ENCODE measurements around the gene ITGB1. TPM values are rescaled to one million over a fixed set of nuclear protein-coding genes. Genes with fewer than 3 reads are reported as not detected.
A peak's percentile ranks its signal among the peaks of the same experiment; 100 is the strongest.
"Not testable (repeated sequence)": the region's sequence is repeated elsewhere in the genome, so short reads cannot be mapped to it uniquely, and the experiment has no call there.

ITGB1 gene
- 542 TPM for total RNA-seq
- long read RNA-seq, transcript ITGB1-201 (16 exons, 3,640 nt), result major isoform, 197 of 725 reads
- long read RNA-seq, partial matches to known transcripts, result 49 of 725 reads
- long read RNA-seq, other reads (novel, unspliced or antisense), result 473 of 725 reads

- Histone ChIP-seq H3K27ac (replicated peaks) (peak within 1 kb of the TSS; percentile 99), H3K27me3 (ENCODE audit: low read depth) (no peaks in the 10 kb centered on the region), H3K4me1 (peaks cover 95% of the 10 kb centered on the region), H3K4me3 (peak within 1 kb of the TSS; percentile 97), H3K9me3 (replicated peaks) (no peaks in the 10 kb centered on the region), H3K36me3 (no peaks in the 10 kb centered on the region)
- intact Hi-C loops (cut with micrococcal nuclease), result no loop called here
- peak; percentile 98 for DNase-seq
- TF ChIP-seq CTCF (IDR thresholded peaks at IDR 0.05; ENCODE audit: borderline replicate concordance), result no peak
These were observed at the start of gene ITGB1 for GRCh38 chr10:32958085-32959005. Gene ITGB1 (minus strand): TSS chr10:32958230. CDS start chr10:32935558, 22,672 bp downstream.

- no peaks in the 10 kb centered on the region for H3K9me3 ChIP-seq (replicated peaks)
- intact Hi-C loops (cut with micrococcal nuclease), result loop anchor here (10.0 kb wide), 1 partner anchor 62 kb away; no protein-coding TSS in a partner anchor
- peak overlapping the region; percentile 90 for H3K27ac ChIP-seq (replicated peaks)
These were observed 48.4 kb upstream of the ITGB1 start for GRCh38 chr10:33006342-33006887.

GRCh38 chr10:33005322-33006301 lies 47.6 kb upstream of the ITGB1 start:
- peak overlapping the region; percentile 90 for H3K27ac ChIP-seq (replicated peaks)
- H3K4me3 ChIP-seq, result peak overlapping the region; percentile 71
- TF ChIP-seq CTCF (IDR thresholded peaks at IDR 0.05; ENCODE audit: borderline replicate concordance), result no peak
- intact Hi-C loops (cut with micrococcal nuclease), result loop anchor here (10.0 kb wide), 1 partner anchor 61 kb away; no protein-coding TSS in a partner anchor
- no peaks in the 10 kb centered on the region for H3K9me3 ChIP-seq (replicated peaks)
- no peaks in the 10 kb centered on the region for H3K27me3 ChIP-seq (ENCODE audit: low read depth)
- no peaks in the 10 kb centered on the region for H3K36me3 ChIP-seq
- peaks cover 29% of the 10 kb centered on the region for H3K4me1 ChIP-seq
- peak; percentile 71 for DNase-seq

More at GRCh38 chr10:33006342-33006887, 48.4 kb upstream of the ITGB1 start:
- no peak for TF ChIP-seq CTCF (IDR thresholded peaks at IDR 0.05; ENCODE audit: borderline replicate concordance)
- Histone ChIP-seq H3K4me3 (peak overlapping the region; percentile 71), H3K36me3 (no peaks in the 10 kb centered on the region), H3K4me1 (peaks cover 29% of the 10 kb centered on the region), H3K27me3 (ENCODE audit: low read depth) (no peaks in the 10 kb centered on the region)
- no peak for DNase-seq

- Histone ChIP-seq H3K27ac (replicated peaks) (no peak overlapping the region), H3K27me3 (ENCODE audit: low read depth) (no peaks in the 10 kb centered on the region), H3K4me3 (no peak overlapping the region), H3K4me1 (peaks cover 24% of the 10 kb centered on the region), H3K36me3 (no peaks in the 10 kb centered on the region), H3K9me3 (replicated peaks) (peaks cover 14% of the 10 kb centered on the region)
- no peak for DNase-seq
- intact Hi-C loops (cut with micrococcal nuclease), result loop anchor here (10.0 kb wide), 1 partner anchor 57 kb away; no protein-coding TSS in a partner anchor
- TF ChIP-seq CTCF (IDR thresholded peaks at IDR 0.05; ENCODE audit: borderline replicate concordance), result no peak
These were observed 44.0 kb upstream of the ITGB1 start for GRCh38 chr10:33001908-33002492.

GRCh38 chr10:32998060-32998581 lies 40.1 kb upstream of the ITGB1 start:
- not testable (repeated sequence) for DNase-seq; H3K27me3 ChIP-seq (ENCODE audit: low read depth); H3K27ac ChIP-seq (replicated peaks); H3K36me3 ChIP-seq; H3K4me3 ChIP-seq
- Histone ChIP-seq H3K9me3 (replicated peaks) (peaks cover 18% of the 10 kb centered on the region), H3K4me1 (peaks cover 13% of the 10 kb centered on the region)
- intact Hi-C loops (cut with micrococcal nuclease), result loop anchor here (10.0 kb wide), 1 partner anchor 93 kb away; no protein-coding TSS in a partner anchor

Data from left ventricle myocardium inferior (tissue), 1 donor.